Uterus (tissue), 4 donors: ENCODE measurements around the gene KCNK2. TPM values are rescaled to one million over a fixed set of nuclear protein-coding genes. Genes with fewer than 3 reads are reported as not detected.

Experiments used
- DNase-seq, 2 donors: peaks; one replicate each; pipeline ENCODE4 v3.0.0-alpha.2; 2019 to 2020
- H3K27ac ChIP-seq, 2 donors: fragments of 200-600 bp; sonication (generic); 1 replicate in 1 of 2; 2 replicates in 1 of 2; pipeline ENCODE4 v1.5.1; 2016 to 2018
- H3K27me3 ChIP-seq, 2 donors: fragments of 200-600 bp; sonication (generic); one replicate each; pipeline ENCODE4 v1.5.1; 2018 to 2019; ENCODE audit warnings: control low read depth in 1 of 2
- H3K36me3 ChIP-seq, 2 donors: fragments of 200-600 bp; sonication (generic); one replicate each; pipeline ENCODE4 v1.5.1; 2019; ENCODE audit warnings: control low read depth in 1 of 2
- H3K4me1 ChIP-seq, 2 donors: fragments of 200-600 bp; sonication (generic); one replicate each; pipeline ENCODE4 v1.5.1; 2018 to 2019; ENCODE audit warnings: control low read depth in 1 of 2
- H3K4me3 ChIP-seq, 2 donors: fragments of 200-600 bp; sonication (generic); 1 replicate in 1 of 2; 2 replicates in 1 of 2; pipeline ENCODE4 v1.5.1; 2018 to 2019; ENCODE audit warnings: mild to moderate bottlenecking in 1 of 2
- H3K9me3 ChIP-seq, 2 donors: fragments of 200-600 bp; sonication (generic); one replicate each; pipeline ENCODE4 v1.5.1; 2019; ENCODE audit warnings: control low read depth in 1 of 2
- POLR2A ChIP-seq, 2 donors: fragments of 450-650 bp; IDR thresholded peaks; one replicate each; pipeline ENCODE4 v1.6.1; 2016; ENCODE audit warnings: antibody characterized with exemption in 2 of 2, mild to moderate bottlenecking in 1 of 2, moderate library complexity in 1 of 2
- intact Hi-C: fragments of 100-400 bp; cut with DNase I; formaldehyde crosslinking; loops from one replicate; pipeline ENCODE4 v1.15.1; 2023; ENCODE audit warnings: low total_unique reads
- total RNA-seq, 4 donors: library from RNA; depleted of rRNA in 3 of 4; stranded (reverse); fragments of >200 nt in 3 of 4; gene quantifications; one replicate each; pipeline versions ENCODE4 v1.1.0 to v1.2.4, GENCODE V29; 2014 to 2023
- TF ChIP-seq, protein P1 (sequence below), 4 experiments: fragments of 200-600 bp in 2 of 4; fragments of 450-650 bp in 2 of 4; sonication (generic) in 2 of 4; IDR thresholded peaks; one replicate each; pipeline ENCODE4 v1.5.1; 2016 to 2019; ENCODE audit warnings: antibody characterized with exemption in 4 of 4, mild to moderate bottlenecking in 2 of 4, moderate library complexity in 1 of 4
- donor health status: DM: yes; HTN: yes; CAD: no.

The KCNK2 gene
- total RNA-seq, 4 donors from 2014 or later: 3.0 to 3.8 TPM; not detected in 2

DNA sequence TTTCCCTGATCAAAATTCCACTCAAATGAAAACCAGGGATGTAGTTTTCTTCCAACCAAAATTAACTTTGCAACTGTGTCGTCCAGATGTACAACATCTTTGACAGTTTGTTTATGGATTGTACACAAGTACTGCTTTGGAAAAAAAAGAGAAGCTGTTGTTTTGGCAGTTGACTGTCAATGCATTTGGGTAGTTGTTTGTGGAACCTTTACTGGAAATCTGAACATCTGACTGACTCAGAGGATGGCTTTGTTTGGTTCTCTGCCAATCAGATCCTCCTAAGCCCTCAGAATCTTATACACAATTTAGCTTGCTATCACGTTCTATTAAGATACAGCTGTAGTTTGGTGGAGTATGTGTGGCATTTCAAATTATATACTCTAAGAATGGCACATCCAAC is 195.0 kb downstream of the KCNK2 start:
- DNase-seq: no peak
- Histone ChIP-seq H3K9me3 (no peaks in the 10 kb centered on the region), H3K27ac (no peak overlapping the region), H3K27me3 (no peaks in the 10 kb centered on the region), H3K36me3 (no peaks in the 10 kb centered on the region), H3K4me3 (no peak overlapping the region), H3K4me1 (no peaks in the 10 kb centered on the region)
- intact Hi-C loops: no loop called here
- TF ChIP-seq, protein P1, sequence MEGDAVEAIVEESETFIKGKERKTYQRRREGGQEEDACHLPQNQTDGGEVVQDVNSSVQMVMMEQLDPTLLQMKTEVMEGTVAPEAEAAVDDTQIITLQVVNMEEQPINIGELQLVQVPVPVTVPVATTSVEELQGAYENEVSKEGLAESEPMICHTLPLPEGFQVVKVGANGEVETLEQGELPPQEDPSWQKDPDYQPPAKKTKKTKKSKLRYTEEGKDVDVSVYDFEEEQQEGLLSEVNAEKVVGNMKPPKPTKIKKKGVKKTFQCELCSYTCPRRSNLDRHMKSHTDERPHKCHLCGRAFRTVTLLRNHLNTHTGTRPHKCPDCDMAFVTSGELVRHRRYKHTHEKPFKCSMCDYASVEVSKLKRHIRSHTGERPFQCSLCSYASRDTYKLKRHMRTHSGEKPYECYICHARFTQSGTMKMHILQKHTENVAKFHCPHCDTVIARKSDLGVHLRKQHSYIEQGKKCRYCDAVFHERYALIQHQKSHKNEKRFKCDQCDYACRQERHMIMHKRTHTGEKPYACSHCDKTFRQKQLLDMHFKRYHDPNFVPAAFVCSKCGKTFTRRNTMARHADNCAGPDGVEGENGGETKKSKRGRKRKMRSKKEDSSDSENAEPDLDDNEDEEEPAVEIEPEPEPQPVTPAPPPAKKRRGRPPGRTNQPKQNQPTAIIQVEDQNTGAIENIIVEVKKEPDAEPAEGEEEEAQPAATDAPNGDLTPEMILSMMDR (IDR thresholded peaks at IDR 0.05): no peak
- no peak for TF ChIP-seq POLR2A (IDR thresholded peaks at IDR 0.05)

DNA sequence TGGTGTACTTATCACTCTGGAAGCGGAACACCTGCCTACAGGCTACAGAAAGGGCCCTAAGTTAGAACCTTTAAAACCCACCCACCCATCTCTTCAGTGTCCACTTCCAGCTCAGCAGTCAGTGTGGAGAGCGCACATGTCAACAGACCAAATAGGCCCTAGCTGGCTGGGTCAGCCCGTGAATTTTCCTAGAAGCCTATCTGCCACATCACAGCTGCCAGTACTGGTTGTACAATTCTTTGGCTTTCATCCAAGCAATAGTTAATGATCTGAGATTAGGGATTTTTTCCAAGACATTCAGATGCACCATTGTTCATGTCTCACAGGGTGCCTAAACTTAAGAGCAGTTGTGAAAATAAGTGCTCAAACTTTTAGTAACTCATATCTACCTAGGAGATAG is 197.1 kb downstream of the KCNK2 start:
- no peak overlapping the region for H3K27ac ChIP-seq
- H3K36me3 ChIP-seq: peaks cover 0 to 3% of the 10 kb centered on the region in 2 donors
- no peak for DNase-seq
- TF ChIP-seq, protein P1 (IDR thresholded peaks at IDR 0.05): no peak
- TF ChIP-seq POLR2A (IDR thresholded peaks at IDR 0.05): no peak
- no peaks in the 10 kb centered on the region for H3K27me3 ChIP-seq
- intact Hi-C loops: no loop called here
- no peak overlapping the region for H3K4me3 ChIP-seq
- H3K4me1 ChIP-seq: no peaks in the 10 kb centered on the region
- H3K9me3 ChIP-seq: no peaks in the 10 kb centered on the region

DNA sequence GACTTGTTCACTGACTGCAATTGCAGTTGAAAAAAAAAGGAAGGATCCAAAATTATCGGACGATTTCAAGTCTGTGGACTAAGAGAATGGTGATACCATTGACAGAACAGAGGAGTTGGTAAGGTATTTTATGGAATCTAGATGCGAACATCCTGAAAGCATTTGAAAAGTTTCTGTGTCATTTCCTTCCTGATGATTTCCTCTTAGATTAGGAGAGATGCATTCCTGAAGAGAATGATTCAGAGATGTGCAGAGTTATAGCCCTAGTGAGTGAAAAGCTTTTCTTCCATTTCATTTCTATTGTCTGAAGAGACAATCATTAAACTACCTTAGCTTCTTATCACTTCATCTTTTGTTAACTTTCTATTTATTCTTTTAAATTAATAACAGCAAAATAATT is 200.0 kb downstream of the KCNK2 start:
- no peak overlapping the region for H3K4me3 ChIP-seq
- no peaks in the 10 kb centered on the region for H3K4me1 ChIP-seq
- no peaks in the 10 kb centered on the region for H3K9me3 ChIP-seq
- intact Hi-C loops: no loop called here
- no peak for TF ChIP-seq POLR2A (IDR thresholded peaks at IDR 0.05)
- TF ChIP-seq, protein P1 (IDR thresholded peaks at IDR 0.05): no peak
- no peaks in the 10 kb centered on the region for H3K27me3 ChIP-seq
- H3K27ac ChIP-seq: no peak overlapping the region
- DNase-seq: no peak
- H3K36me3 ChIP-seq: peaks cover 0 to 3% of the 10 kb centered on the region in 2 donors

DNA sequence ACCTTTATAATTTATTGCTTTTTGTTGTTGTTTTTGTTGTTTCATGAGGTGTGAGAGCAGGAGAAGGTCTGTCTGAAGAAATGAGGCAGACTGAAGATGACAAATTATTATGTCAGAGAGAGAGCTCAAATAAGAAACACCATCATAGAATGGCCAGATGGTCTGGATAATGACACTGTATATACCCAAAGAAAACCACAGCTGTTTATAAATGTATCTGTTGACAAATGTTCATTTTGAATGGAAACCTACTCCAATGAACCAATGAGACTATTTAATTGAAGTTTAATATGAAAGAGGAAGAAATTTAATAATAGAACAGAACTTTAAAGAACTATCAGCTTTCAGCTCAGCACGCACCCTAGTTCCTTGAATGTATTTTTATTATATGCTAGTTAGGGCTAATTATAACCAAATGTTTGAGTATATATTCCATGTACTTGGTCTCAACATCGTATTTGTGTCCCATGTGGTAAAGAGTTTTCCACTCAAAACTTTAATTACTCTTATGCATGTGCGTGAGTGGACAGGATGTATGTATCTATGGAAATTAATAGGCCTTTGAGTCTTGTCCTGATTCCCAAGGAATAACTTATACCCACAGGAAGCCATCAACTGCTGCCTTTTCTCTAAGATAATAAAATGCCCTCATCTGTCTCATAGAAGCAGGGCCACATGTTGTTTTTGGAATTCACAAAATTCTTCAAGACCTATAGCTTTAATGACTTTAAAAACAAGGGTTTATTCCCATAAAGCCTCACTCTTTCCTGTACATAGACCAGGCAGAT is 202.7 kb downstream of the KCNK2 start:
- DNase-seq: no peak
- Histone ChIP-seq H3K4me3 (no peak overlapping the region), H3K9me3 (no peaks in the 10 kb centered on the region), H3K27me3 (no peaks in the 10 kb centered on the region), H3K27ac (no peak overlapping the region), H3K36me3 (peaks cover 0 to 3% of the 10 kb centered on the region in 2 donors), H3K4me1 (no peaks in the 10 kb centered on the region)
- TF ChIP-seq, protein P1 (IDR thresholded peaks at IDR 0.05): no peak
- no peak for TF ChIP-seq POLR2A (IDR thresholded peaks at IDR 0.05)
- intact Hi-C loops: no loop called here
